Breast epithelium (tissue), 4 donors: ENCODE measurements around the gene CD244. TPM values are rescaled to one million over a fixed set of nuclear protein-coding genes. Genes with fewer than 3 reads are reported as not detected.
"Not testable (repeated sequence)": the region's sequence is repeated elsewhere in the genome, so short reads cannot be mapped to it uniquely, and the experiment has no call there.

Experiments used
- DNase-seq, 2 donors: peaks; one replicate each; pipeline ENCODE4 v3.0.0-alpha.2; 2019; ENCODE audit warnings: low spot score in 2 of 2
- H3K27ac ChIP-seq, 2 donors: fragments of 200-600 bp; sonication (generic) in 1 of 2; one replicate each; pipeline ENCODE4 v1.5.1; 2016 to 2019; ENCODE audit warnings: mild to moderate bottlenecking in 1 of 2
- H3K27me3 ChIP-seq, 2 donors: fragments of 200-600 bp; sonication (generic) in 1 of 2; one replicate each; pipeline versions ENCODE4 v1.5.1 to v1.6.0; 2017 to 2019; ENCODE audit warnings: control low read depth in 1 of 2, mild to moderate bottlenecking in 1 of 2
- H3K36me3 ChIP-seq: fragments of 200-600 bp; one replicate; pipeline ENCODE4 v1.5.1; 2019
- H3K4me1 ChIP-seq, 2 donors: fragments of 200-600 bp; sonication (generic); one replicate each; pipeline ENCODE4 v1.5.1; 2016 to 2019; ENCODE audit warnings: control low read depth in 1 of 2
- H3K4me3 ChIP-seq, 3 donors: fragments of 200-600 bp; sonication (generic); 1 replicate in 2 of 3; 2 replicates in 1 of 3; pipeline ENCODE4 v1.5.1; 2016 to 2019; ENCODE audit warnings: mild to moderate bottlenecking in 3 of 3, moderate library complexity in 2 of 3
- H3K9me3 ChIP-seq, 2 donors: fragments of 200-600 bp; sonication (generic) in 1 of 2; one replicate each; pipeline ENCODE4 v1.5.1; 2016 to 2019; ENCODE audit warnings: control low read depth in 1 of 2
- CTCF ChIP-seq, 3 donors: fragments of 450-650 bp; IDR thresholded peaks; one replicate each; pipeline ENCODE4 v1.5.1; 2016 to 2017; ENCODE audit warnings: antibody characterized with exemption in 3 of 3, mild to moderate bottlenecking in 3 of 3, moderate library complexity in 3 of 3
- POLR2A ChIP-seq: fragments of 450-650 bp; IDR thresholded peaks from one replicate; pipeline ENCODE4 v1.6.1; 2016; ENCODE audit warnings: antibody characterized with exemption, mild to moderate bottlenecking, moderate library complexity
- POLR2AphosphoS5 ChIP-seq, 3 donors: sonication (generic); formaldehyde crosslinking; IDR thresholded peaks; one replicate each; pipeline ENCODE4 v1.6.1; 2017; ENCODE audit warnings: antibody characterized with exemption in 3 of 3
- intact Hi-C: fragments of 100-400 bp; cut with DNase I; formaldehyde crosslinking; loops from one replicate; pipeline ENCODE4 v1.15.1; 2023; ENCODE audit warnings: low total_unique reads
- total RNA-seq, 3 donors: library from RNA; depleted of rRNA; stranded (reverse); fragments of >200 nt; gene quantifications; one replicate each; pipeline ENCODE4 v1.1.0, GENCODE V29; 2016

Gene CD244
- total RNA-seq, 3 donors from 2014 or later = 0.64 to 1.6 (median 0.66) TPM

DNA sequence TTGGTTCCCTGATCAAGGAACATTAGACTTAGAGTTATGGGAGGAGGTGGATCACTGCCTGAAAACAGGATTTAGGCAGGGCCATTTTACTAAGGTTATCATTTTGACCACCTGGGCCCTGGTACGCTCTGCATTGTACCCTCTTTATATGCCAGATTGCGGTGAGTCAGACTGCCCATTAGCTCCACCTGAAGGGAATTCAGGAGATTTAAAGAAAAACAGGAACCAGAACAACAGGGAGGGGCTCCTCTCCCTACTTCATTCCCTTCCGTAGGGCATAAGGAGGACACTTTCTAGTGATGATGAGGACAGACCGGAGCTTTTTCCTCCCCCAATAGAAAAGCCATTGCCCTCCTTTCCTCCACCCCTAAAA, 42.9 kb upstream of the CD244 start:
- no peak overlapping the region for H3K27ac ChIP-seq
- no peak for TF ChIP-seq POLR2A
- TF ChIP-seq CTCF (IDR thresholded peaks at IDR 0.05) = no peak
- TF ChIP-seq POLR2AphosphoS5 (IDR thresholded peaks at IDR 0.05) = no peak
- H3K36me3 ChIP-seq = no peaks in the 10 kb centered on the region
- DNase-seq = no peak
- H3K4me1 ChIP-seq = no peaks in the 10 kb centered on the region
- H3K27me3 ChIP-seq = no peaks in the 10 kb centered on the region
- intact Hi-C loops = no loop called here
- H3K9me3 ChIP-seq = no peaks in the 10 kb centered on the region
- H3K4me3 ChIP-seq = no peak overlapping the region

DNA sequence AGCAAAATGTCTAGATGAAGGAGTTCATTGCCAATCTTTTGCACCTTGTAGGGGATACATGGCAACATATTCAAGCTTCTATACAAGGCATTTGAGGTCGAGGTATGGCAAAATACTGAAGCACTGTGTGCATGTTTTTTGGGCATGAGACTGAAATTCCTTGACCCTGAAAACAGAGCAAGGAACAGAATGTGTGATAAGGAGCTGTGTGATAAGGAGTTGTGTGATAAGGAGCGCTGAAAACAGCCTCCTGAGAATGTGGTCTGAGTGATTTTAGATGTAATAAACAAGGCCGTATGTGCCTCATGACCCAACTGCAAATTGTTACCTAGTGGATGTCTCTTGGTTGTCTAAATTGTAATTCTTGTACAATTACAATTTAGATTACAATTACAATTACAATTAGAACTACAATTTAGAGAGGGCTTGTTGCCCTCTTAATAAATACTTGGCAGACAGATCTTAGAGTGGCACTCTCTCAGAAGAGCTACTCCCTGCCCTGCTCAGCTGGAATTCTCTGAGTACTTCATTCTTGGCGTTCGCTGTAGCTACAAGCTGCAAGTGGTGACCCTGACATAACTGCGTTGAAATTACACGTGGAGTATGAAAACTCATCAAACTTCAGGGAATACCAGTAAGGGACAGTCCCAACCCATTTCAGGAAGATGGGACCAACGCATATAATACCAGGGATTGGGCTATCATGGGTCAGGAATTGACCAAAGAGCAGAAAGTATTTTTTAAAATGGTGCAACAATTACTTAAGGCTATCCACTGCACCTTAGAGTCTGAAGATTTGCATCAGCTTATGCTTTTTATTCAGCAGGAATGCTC, 42.3 kb upstream of the CD244 start:
- intact Hi-C loops = no loop called here
- no peak for TF ChIP-seq CTCF (IDR thresholded peaks at IDR 0.05)
- no peak overlapping the region for H3K27ac ChIP-seq
- no peak for DNase-seq
- no peak overlapping the region for H3K4me3 ChIP-seq
- H3K27me3 ChIP-seq = no peaks in the 10 kb centered on the region
- H3K4me1 ChIP-seq = no peaks in the 10 kb centered on the region
- no peaks in the 10 kb centered on the region for H3K36me3 ChIP-seq
- no peaks in the 10 kb centered on the region for H3K9me3 ChIP-seq

- H3K4me3 ChIP-seq, H3K27me3 ChIP-seq, H3K9me3 ChIP-seq, H3K36me3 ChIP-seq, H3K4me1 ChIP-seq, H3K27ac ChIP-seq, intact Hi-C loops, DNase-seq: not testable (repeated sequence)
Measured at GRCh38 chr1:160902251-160902650, 39.6 kb upstream of the CD244 start.

DNA sequence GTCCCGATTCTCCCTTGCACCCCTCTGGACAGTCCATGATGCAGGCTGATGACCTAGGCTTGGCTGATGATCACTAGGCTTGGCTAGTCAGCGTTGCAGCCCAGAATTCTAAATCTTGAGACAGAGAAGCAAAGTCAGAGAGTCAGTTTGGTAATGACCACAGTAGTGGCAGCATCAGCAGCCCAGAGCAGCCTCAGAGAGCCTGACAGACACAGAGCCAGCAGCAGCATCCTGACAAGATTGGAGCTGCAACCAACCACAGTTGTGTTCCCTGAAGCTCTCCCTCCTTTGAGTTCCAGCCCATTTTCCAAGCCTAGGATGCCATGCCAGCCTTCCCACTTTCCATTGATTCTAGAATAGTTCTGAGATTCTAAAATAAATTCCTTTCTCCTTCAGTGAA, 39.1 kb upstream of the CD244 start:
- no peak for DNase-seq
- Histone ChIP-seq H3K27me3 (no peaks in the 10 kb centered on the region), H3K9me3 (no peaks in the 10 kb centered on the region), H3K4me1 (no peaks in the 10 kb centered on the region), H3K36me3 (no peaks in the 10 kb centered on the region), H3K27ac (no peak overlapping the region), H3K4me3 (no peak overlapping the region)
- TF ChIP-seq POLR2A = no peak
- TF ChIP-seq CTCF (IDR thresholded peaks at IDR 0.05) = no peak
- TF ChIP-seq POLR2AphosphoS5 (IDR thresholded peaks at IDR 0.05) = no peak
- intact Hi-C loops = no loop called here

- DNase-seq, H3K4me1 ChIP-seq, H3K9me3 ChIP-seq, H3K27ac ChIP-seq, H3K36me3 ChIP-seq, intact Hi-C loops, H3K27me3 ChIP-seq, H3K4me3 ChIP-seq: not testable (repeated sequence)
Measured at GRCh38 chr1:160900683-160901082, 38.0 kb upstream of the CD244 start.

DNA sequence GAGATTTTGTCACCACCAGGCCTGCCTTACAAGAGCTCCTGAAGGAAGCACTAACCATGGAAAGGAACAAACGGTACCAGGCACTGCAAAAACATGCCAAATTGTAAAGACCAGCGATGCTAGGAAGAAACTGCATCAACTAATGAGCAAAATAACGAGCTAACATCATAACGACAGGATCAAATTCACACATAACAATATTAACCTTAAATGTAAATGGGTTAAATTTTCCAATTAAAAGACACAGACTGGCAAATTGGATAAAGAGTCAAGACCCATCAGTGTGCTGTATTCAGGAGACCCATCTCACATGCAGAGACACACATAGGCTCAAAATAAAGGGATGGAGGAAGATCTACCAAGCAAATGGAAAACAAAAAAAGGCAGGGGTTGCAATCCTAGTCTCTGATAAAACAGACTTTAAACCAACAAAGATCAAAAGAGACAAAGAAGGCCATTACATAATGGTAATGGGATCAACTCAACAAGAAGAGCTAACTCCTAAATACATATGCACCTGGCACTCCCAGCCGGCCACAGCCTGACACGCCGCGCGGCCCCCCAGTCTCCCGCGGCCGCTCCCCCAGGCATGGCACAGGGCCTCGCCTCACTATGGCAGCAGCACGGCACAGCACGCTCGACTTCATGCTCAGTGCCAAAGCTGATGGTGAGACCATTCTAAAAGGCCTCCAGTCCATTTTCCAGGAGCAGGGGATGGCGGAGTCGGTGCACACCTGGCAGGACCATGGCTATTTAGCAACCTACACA, 31.9 kb upstream of the CD244 start:
- DNase-seq, H3K36me3 ChIP-seq, intact Hi-C loops, H3K4me3 ChIP-seq, H3K27ac ChIP-seq, H3K27me3 ChIP-seq, H3K4me1 ChIP-seq: not testable (repeated sequence)
- H3K9me3 ChIP-seq = peaks cover 0 to 11% of the 10 kb centered on the region in 2 donors
